Upper lobe of left lung (tissue), 6 donors: Measurements from ENCODE around the gene FOXO3. TPM values are rescaled to one million over a fixed set of nuclear protein-coding genes. Genes with fewer than 3 reads are reported as not detected.

Source experiments
- ATAC-seq, 2 donors: fragments of 200-7000 bp; cut with Tn5 transposase; one replicate each; pipeline ENCODE4 v1.9.1; 2022; ENCODE audit warnings: mild to moderate bottlenecking in 2 of 2, moderate library complexity in 2 of 2; ENCODE audit not compliant: low FRiP score in 2 of 2
- DNase-seq, 2 donors: peaks; one replicate each; pipeline ENCODE4 v3.0.0-alpha.2; 2019 to 2020
- H3K27ac ChIP-seq, 4 donors: fragments of 200-600 bp; sonication (generic); one replicate each; pipeline ENCODE4 v1.5.1; 2016 to 2019
- H3K27me3 ChIP-seq, 4 donors: fragments of 200-600 bp; sonication (generic); one replicate each; pipeline ENCODE4 v1.5.1; 2017 to 2019
- H3K36me3 ChIP-seq, 4 donors: fragments of 200-600 bp; sonication (generic); one replicate each; pipeline ENCODE4 v1.5.1; 2016 to 2019
- H3K4me1 ChIP-seq, 4 donors: fragments of 200-600 bp; sonication (generic); one replicate each; pipeline ENCODE4 v1.5.1; 2018 to 2019
- H3K4me3 ChIP-seq, 4 donors: fragments of 200-600 bp; sonication (generic); one replicate each; pipeline ENCODE4 v1.5.1; 2017 to 2019; ENCODE audit warnings: mild to moderate bottlenecking in 2 of 4, moderate library complexity in 1 of 4
- H3K9me3 ChIP-seq, 4 donors: fragments of 200-600 bp; sonication (generic); one replicate each; pipeline ENCODE4 v1.5.1; 2018 to 2019
- CTCF ChIP-seq, 6 experiments: fragments of 450-650 bp in 4 of 6; fragments of 200-600 bp in 2 of 6; sonication (generic) in 2 of 6; IDR thresholded peaks; one replicate each; pipeline ENCODE4 v1.5.1; 2016 to 2019; ENCODE audit warnings: antibody characterized with exemption in 6 of 6
- EP300 ChIP-seq, 4 donors: sonication (generic); formaldehyde crosslinking; IDR thresholded peaks; one replicate each; pipeline ENCODE4 v1.5.1; 2017; ENCODE audit warnings: antibody characterized with exemption in 4 of 4, control low read depth in 2 of 4
- POLR2A ChIP-seq, 4 donors: fragments of 450-650 bp; IDR thresholded peaks; one replicate each; pipeline ENCODE4 v1.5.1; 2016 to 2017; ENCODE audit warnings: antibody characterized with exemption in 4 of 4, mild to moderate bottlenecking in 2 of 4
- POLR2AphosphoS5 ChIP-seq, 2 donors: sonication (generic); formaldehyde crosslinking; IDR thresholded peaks; one replicate each; pipeline ENCODE4 v1.5.1; 2017; ENCODE audit warnings: antibody characterized with exemption in 2 of 2
- WGBS, 2 donors: methylation state at CpG; one replicate each; pipeline ENCODE4 v1.1.5; 2017 to 2018; 5-methylcytosine and 5-hydroxymethylcytosine counted together
- total RNA-seq, 6 donors: library from RNA; depleted of rRNA in 4 of 6; stranded (reverse); fragments of >200 nt in 4 of 6; gene quantifications; one replicate each; pipeline versions ENCODE4 v1.1.0 to v1.2.1, GENCODE V29; 2016 to 2021
- donor health status: DM: no; HTN: no; CAD: no; lungs with moderate emphysema.
- donor health status: DM: no; HTN: yes; CAD: no; lungs with severe emphysema.

FOXO3 gene
- total RNA-seq, 6 donors from 2014 or later, result 52.6 to 101 (median 71.9) TPM

- Histone ChIP-seq H3K4me1 (peaks cover 65 to 82% (median 74%) of the 10 kb centered on the region in 4 donors), H3K27ac (peak overlapping the region; percentile 35 to 70 (median 60)), H3K36me3 (no peaks in the 10 kb centered on the region), H3K9me3 (no peaks in the 10 kb centered on the region), H3K27me3 (no peaks in the 10 kb centered on the region), H3K4me3 (no peak overlapping the region)
- peak in 1 of 4 donors; percentile 39 for TF ChIP-seq POLR2A (IDR thresholded peaks at IDR 0.05)
- peak; percentile 35 to 45 for TF ChIP-seq POLR2AphosphoS5 (IDR thresholded peaks at IDR 0.05)
- TF ChIP-seq EP300 (IDR thresholded peaks at IDR 0.05), result peak in 2 of 4 donors; percentile 41 to 60
- no peak for TF ChIP-seq CTCF (IDR thresholded peaks at IDR 0.05)
- DNase-seq (peak in 1 of 2 donors; percentile 70), ATAC-seq (peak; percentile 73 to 94)
- WGBS, 2 donors, result 73 to 74% methylated on average over 11 of the region's 11 CpGs
These were observed 62.1 kb downstream of the FOXO3 start for GRCh38 chr6:108622641-108623298.

GRCh38 chr6:108623995-108624394 is 63.3 kb downstream of the FOXO3 start:
- WGBS, 2 donors, result 91 to 97% methylated on average over 1 of the region's 1 CpG
- H3K4me3 ChIP-seq, result no peak overlapping the region
- H3K4me1 ChIP-seq, result peaks cover 59 to 80% (median 73%) of the 10 kb centered on the region in 4 donors
- no peaks in the 10 kb centered on the region for H3K27me3 ChIP-seq
- H3K36me3 ChIP-seq, result no peaks in the 10 kb centered on the region
- TF ChIP-seq POLR2A (IDR thresholded peaks at IDR 0.05) (no peak), POLR2AphosphoS5 (IDR thresholded peaks at IDR 0.05) (no peak), EP300 (IDR thresholded peaks at IDR 0.05) (no peak)
- no peak for DNase-seq
- ATAC-seq, result no peak
- H3K27ac ChIP-seq, result no peak overlapping the region
- no peaks in the 10 kb centered on the region for H3K9me3 ChIP-seq

GRCh38 chr6:108625581-108625980 is 64.9 kb downstream of the FOXO3 start:
- no peaks in the 10 kb centered on the region for H3K36me3 ChIP-seq
- H3K27me3 ChIP-seq, result no peaks in the 10 kb centered on the region
- H3K27ac ChIP-seq, result no peak overlapping the region
- ATAC-seq (no peak), DNase-seq (no peak)
- peaks cover 57 to 75% (median 69%) of the 10 kb centered on the region in 4 donors for H3K4me1 ChIP-seq
- no peaks in the 10 kb centered on the region for H3K9me3 ChIP-seq
- TF ChIP-seq EP300 (IDR thresholded peaks at IDR 0.05), result no peak
- no peak for TF ChIP-seq POLR2AphosphoS5 (IDR thresholded peaks at IDR 0.05)
- no peak for TF ChIP-seq POLR2A (IDR thresholded peaks at IDR 0.05)
- no peak for TF ChIP-seq CTCF (IDR thresholded peaks at IDR 0.05)
- no peak overlapping the region for H3K4me3 ChIP-seq

- H3K9me3 ChIP-seq, result no peaks in the 10 kb centered on the region
- TF ChIP-seq POLR2A (IDR thresholded peaks at IDR 0.05), result no peak
- no peak for TF ChIP-seq CTCF (IDR thresholded peaks at IDR 0.05)
- no peak for TF ChIP-seq EP300 (IDR thresholded peaks at IDR 0.05)
- no peak for TF ChIP-seq POLR2AphosphoS5 (IDR thresholded peaks at IDR 0.05)
- no peaks in the 10 kb centered on the region for H3K36me3 ChIP-seq
- no peak overlapping the region for H3K27ac ChIP-seq
- no peak overlapping the region for H3K4me3 ChIP-seq
- peaks cover 54 to 75% (median 68%) of the 10 kb centered on the region in 4 donors for H3K4me1 ChIP-seq
- H3K27me3 ChIP-seq, result no peaks in the 10 kb centered on the region
- 88 to 100% methylated on average over 1 to 2 of the region's 2 CpGs for WGBS, 2 donors
- ATAC-seq, result no peak
- DNase-seq, result no peak
These were observed 66.1 kb downstream of the FOXO3 start for GRCh38 chr6:108626777-108627176.

- Histone ChIP-seq H3K4me1 (peaks cover 57 to 77% (median 68%) of the 10 kb centered on the region in 4 donors), H3K27ac (no peak overlapping the region)
- WGBS, 2 donors, result 77 to 78% methylated on average over 4 of the region's 4 CpGs
These were observed 67.2 kb downstream of the FOXO3 start for GRCh38 chr6:108627692-108628550.

More at GRCh38 chr6:108627692-108628550, 67.2 kb downstream of the FOXO3 start:
- no peaks in the 10 kb centered on the region for H3K9me3 ChIP-seq
- ATAC-seq, result no peak
- no peak for TF ChIP-seq EP300 (IDR thresholded peaks at IDR 0.05)
- H3K27me3 ChIP-seq, result no peaks in the 10 kb centered on the region
- no peak overlapping the region for H3K4me3 ChIP-seq
- no peaks in the 10 kb centered on the region for H3K36me3 ChIP-seq
- no peak for DNase-seq
